ENCODE data around the gene ACSL5.

DNA sequence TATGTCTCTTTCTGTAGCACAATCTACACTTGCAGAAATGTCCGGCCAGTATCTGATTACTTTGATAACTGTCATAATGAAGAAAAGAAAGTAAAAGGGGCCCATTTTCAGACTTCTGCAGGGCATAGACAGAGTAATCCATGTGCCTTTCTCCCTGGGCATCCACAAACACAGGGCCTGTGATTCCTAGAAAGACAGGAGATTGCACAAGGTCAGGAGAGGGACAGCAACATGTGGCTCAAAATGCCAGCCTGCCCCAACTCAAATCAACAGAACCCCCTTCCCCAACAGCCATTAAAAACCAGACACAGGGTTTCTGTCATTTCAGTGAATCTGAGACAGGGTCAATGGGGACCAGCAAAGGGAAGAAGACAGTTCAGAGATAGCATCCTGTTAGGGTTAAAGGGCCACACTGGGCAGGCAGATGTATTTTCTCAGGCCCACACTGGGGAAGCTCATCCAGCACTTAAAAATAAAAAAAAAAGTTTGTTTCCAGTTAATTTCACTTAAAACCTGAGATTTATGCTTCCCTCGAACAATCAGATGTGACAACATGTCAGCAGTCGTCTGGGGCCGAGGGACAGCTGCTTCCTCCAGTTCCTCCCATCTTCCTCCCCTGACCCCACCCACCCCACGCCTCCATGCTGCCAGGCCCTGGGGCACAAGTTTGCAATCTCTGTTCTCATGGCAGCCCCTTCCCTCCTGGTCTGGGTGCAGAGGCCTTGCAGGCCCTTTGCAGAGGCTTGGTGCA is 30.7 kb upstream of the ACSL5 start:
- TF ChIP-seq POLR2A (IDR thresholded peaks at IDR 0.05) = no peak
- no peak for TF ChIP-seq CTCF (IDR thresholded peaks at IDR 0.05)

Measured in lower leg skin (tissue), 3 donors.